WTC11 (cell line): Measurements from ENCODE around the gene PAPOLA. TPM values are rescaled to one million over a fixed set of nuclear protein-coding genes. Genes with fewer than 3 reads are reported as not detected.

ENCODE experiments used
- ATAC-seq: fragments of 200-7000 bp; cut with Tn5 transposase; 2 replicates; pipeline ENCODE4 v1.10.0; 2021; ENCODE audit warnings: mild to moderate bottlenecking, moderate library complexity
- CTCF ChIA-PET: fragments of 300-600 bp; sonication (Branson Sonifier 250); formaldehyde crosslinking; loops from one replicate; lab custom pipeline; 2021; ENCODE audit warnings: antibody characterized with exemption; lab: Charles Lee
- POLR2A ChIA-PET: fragments of 350-600 bp; sonication (Branson Sonifier 250); formaldehyde crosslinking; loops from one replicate; lab custom pipeline; 2021; ENCODE audit warnings: antibody characterized with exemption; lab: Charles Lee
- DNase-seq: peaks from one replicate; pipeline ENCODE4 v3.0.0; 2021; ENCODE audit warnings: low spot score
- H3K27ac Mint-ChIP-seq: 2 replicates; pipeline ENCODE4 v1.8.0; 2021; ENCODE audit warnings: mixed read lengths
- H3K27me3 Mint-ChIP-seq: 2 replicates; pipeline ENCODE4 v1.8.0; 2021; ENCODE audit warnings: low read depth, mild to moderate bottlenecking, moderate library complexity, mixed read lengths
- H3K36me3 Mint-ChIP-seq: 2 replicates; pipeline ENCODE4 v1.8.0; 2021; ENCODE audit warnings: mixed read lengths
- H3K4me1 Mint-ChIP-seq: 2 replicates; pipeline ENCODE4 v1.8.0; 2022; ENCODE audit warnings: mixed read lengths
- H3K4me3 Mint-ChIP-seq: 2 replicates; pipeline ENCODE4 v1.8.0; 2021; ENCODE audit warnings: mild to moderate bottlenecking, moderate library complexity, mixed read lengths
- H3K9me3 Mint-ChIP-seq: 2 replicates; pipeline ENCODE4 v1.8.0; 2021; ENCODE audit warnings: mixed read lengths
- ELF4 ChIP-seq: sonication (generic); formaldehyde crosslinking; IDR thresholded peaks from 2 replicates; pipeline ENCODE4 v1.8.1; 2022; ENCODE audit warnings: low read depth, mild to moderate bottlenecking, moderate library complexity, missing genetic modification reagents
- ETV6 ChIP-seq: sonication (generic); formaldehyde crosslinking; IDR thresholded peaks from 2 replicates; pipeline ENCODE4 v1.8.1; 2022; ENCODE audit warnings: mild to moderate bottlenecking, missing genetic modification reagents
- FOXK1 ChIP-seq: sonication (generic); formaldehyde crosslinking; IDR thresholded peaks from 2 replicates; pipeline ENCODE4 v1.8.0; 2022; ENCODE audit warnings: mild to moderate bottlenecking, moderate library complexity, missing genetic modification reagents
- IRF1 ChIP-seq: sonication (generic); formaldehyde crosslinking; IDR thresholded peaks from 2 replicates; pipeline ENCODE4 v1.8.0; 2023; ENCODE audit warnings: missing genetic modification reagents
- MLX ChIP-seq: sonication (generic); formaldehyde crosslinking; IDR thresholded peaks from 2 replicates; pipeline ENCODE4 v1.8.1; 2023; ENCODE audit warnings: mild to moderate bottlenecking, missing genetic modification reagents, moderate library complexity
- OVOL2 ChIP-seq: fragments of 250-450 bp; sonication (Bioruptor Pico); IDR thresholded peaks from 2 replicates; pipeline ENCODE4 v1.9.0; 2021; ENCODE audit warnings: mild to moderate bottlenecking, borderline replicate concordance
- ZNF138 ChIP-seq: sonication (generic); formaldehyde crosslinking; conservative IDR thresholded peaks from 2 replicates; pipeline ENCODE4 v1.8.1; 2022; ENCODE audit warnings: mild to moderate bottlenecking, moderate library complexity, missing genetic modification reagents
- ZNF219 ChIP-seq: sonication (generic); formaldehyde crosslinking; IDR thresholded peaks from 2 replicates; pipeline ENCODE4 v1.8.0; 2023; ENCODE audit warnings: missing genetic modification reagents, mild to moderate bottlenecking, borderline replicate concordance
- ZNF263 ChIP-seq: sonication (generic); formaldehyde crosslinking; IDR thresholded peaks from 2 replicates; pipeline ENCODE4 v1.8.1; 2022; ENCODE audit warnings: low read depth, mild to moderate bottlenecking, moderate library complexity, missing genetic modification reagents
- ZNF532 ChIP-seq: fragments of 250-450 bp; sonication (Bioruptor Pico); IDR thresholded peaks from 2 replicates; pipeline ENCODE4 v1.9.0; 2021; ENCODE audit warnings: mild to moderate bottlenecking, borderline replicate concordance
- ZNF671 ChIP-seq: fragments of 250-450 bp; sonication (Bioruptor Pico); IDR thresholded peaks from 2 replicates; pipeline ENCODE4 v1.8.0; 2021; ENCODE audit warnings: mild to moderate bottlenecking
- total RNA-seq: library from RNA; stranded (reverse); gene quantifications from 3 replicates; pipeline ENCODE4 v1.2.3, GENCODE V29; 2021
- TF ChIP-seq, protein P1 (sequence below): sonication (generic); formaldehyde crosslinking; IDR thresholded peaks from 2 replicates; pipeline ENCODE4 v1.8.0; 2023; ENCODE audit warnings: missing genetic modification reagents, mild to moderate bottlenecking, borderline replicate concordance
- TF ChIP-seq, protein P2 (sequence below): sonication (generic); formaldehyde crosslinking; IDR thresholded peaks from 2 replicates; pipeline ENCODE4 v1.8.1; 2023; ENCODE audit warnings: mild to moderate bottlenecking, moderate library complexity, missing genetic modification reagents

PAPOLA gene
- total RNA-seq, 1 experiment from 2014 or later = 210 TPM

- TF ChIP-seq ZNF671 (CRISPR knock-in tag) (no peak), ZNF138 (CRISPR knock-in tag) (no peak), ELF4 (no peak), ZNF263 (CRISPR knock-in tag) (no peak), ETV6 (no peak), FOXK1 (no peak)
Measured at GRCh38 chr14:96598332-96598928, 96.2 kb downstream of the PAPOLA start (continued).

DNA sequence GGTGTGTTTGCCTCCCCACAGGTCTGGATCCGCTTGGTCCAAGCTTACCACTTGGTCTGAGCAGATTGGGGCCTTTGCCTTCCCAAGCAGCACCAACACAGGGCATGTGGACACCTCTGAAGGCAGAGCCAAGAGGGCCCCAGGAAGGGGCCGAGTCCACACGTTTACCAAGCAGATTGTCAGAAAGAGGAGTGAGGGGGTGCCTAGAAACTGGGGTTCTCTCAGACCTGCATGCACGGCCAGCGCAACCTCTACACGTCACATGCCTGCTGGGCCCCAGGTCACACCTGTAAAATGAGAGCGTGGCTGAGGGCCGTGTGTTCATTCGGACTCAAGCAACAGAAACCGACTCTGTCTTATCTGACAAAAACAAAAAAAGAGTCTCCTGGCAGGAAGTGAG is 96.9 kb downstream of the PAPOLA start:
- no peaks in the 10 kb centered on the region; the same call in 1 of the 2 replicates for H3K27me3 Mint-ChIP-seq
- TF ChIP-seq ZNF219 (CRISPR knock-in tag) = no peak
- no peak for TF ChIP-seq FOXK1
- TF ChIP-seq ZNF532 (CRISPR knock-in tag) = no peak
- no peak for TF ChIP-seq IRF1 (CRISPR knock-in tag)
- TF ChIP-seq, protein P1, sequence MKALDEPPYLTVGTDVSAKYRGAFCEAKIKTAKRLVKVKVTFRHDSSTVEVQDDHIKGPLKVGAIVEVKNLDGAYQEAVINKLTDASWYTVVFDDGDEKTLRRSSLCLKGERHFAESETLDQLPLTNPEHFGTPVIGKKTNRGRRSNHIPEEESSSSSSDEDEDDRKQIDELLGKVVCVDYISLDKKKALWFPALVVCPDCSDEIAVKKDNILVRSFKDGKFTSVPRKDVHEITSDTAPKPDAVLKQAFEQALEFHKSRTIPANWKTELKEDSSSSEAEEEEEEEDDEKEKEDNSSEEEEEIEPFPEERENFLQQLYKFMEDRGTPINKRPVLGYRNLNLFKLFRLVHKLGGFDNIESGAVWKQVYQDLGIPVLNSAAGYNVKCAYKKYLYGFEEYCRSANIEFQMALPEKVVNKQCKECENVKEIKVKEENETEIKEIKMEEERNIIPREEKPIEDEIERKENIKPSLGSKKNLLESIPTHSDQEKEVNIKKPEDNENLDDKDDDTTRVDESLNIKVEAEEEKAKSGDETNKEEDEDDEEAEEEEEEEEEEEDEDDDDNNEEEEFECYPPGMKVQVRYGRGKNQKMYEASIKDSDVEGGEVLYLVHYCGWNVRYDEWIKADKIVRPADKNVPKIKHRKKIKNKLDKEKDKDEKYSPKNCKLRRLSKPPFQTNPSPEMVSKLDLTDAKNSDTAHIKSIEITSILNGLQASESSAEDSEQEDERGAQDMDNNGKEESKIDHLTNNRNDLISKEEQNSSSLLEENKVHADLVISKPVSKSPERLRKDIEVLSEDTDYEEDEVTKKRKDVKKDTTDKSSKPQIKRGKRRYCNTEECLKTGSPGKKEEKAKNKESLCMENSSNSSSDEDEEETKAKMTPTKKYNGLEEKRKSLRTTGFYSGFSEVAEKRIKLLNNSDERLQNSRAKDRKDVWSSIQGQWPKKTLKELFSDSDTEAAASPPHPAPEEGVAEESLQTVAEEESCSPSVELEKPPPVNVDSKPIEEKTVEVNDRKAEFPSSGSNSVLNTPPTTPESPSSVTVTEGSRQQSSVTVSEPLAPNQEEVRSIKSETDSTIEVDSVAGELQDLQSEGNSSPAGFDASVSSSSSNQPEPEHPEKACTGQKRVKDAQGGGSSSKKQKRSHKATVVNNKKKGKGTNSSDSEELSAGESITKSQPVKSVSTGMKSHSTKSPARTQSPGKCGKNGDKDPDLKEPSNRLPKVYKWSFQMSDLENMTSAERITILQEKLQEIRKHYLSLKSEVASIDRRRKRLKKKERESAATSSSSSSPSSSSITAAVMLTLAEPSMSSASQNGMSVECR = no peak
- no peak for TF ChIP-seq MLX (CRISPR knock-in tag)
- TF ChIP-seq OVOL2 = no peak
- TF ChIP-seq, protein P2, sequence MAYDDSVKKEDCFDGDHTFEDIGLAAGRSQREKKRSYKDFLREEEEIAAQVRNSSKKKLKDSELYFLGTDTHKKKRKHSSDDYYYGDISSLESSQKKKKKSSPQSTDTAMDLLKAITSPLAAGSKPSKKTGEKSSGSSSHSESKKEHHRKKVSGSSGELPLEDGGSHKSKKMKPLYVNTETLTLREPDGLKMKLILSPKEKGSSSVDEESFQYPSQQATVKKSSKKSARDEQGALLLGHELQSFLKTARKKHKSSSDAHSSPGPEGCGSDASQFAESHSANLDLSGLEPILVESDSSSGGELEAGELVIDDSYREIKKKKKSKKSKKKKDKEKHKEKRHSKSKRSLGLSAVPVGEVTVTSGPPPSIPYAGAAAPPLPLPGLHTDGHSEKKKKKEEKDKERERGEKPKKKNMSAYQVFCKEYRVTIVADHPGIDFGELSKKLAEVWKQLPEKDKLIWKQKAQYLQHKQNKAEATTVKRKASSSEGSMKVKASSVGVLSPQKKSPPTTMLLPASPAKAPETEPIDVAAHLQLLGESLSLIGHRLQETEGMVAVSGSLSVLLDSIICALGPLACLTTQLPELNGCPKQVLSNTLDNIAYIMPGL (CRISPR knock-in tag) = no peak
- DNase-seq = no peak
- H3K36me3 Mint-ChIP-seq = no peaks in the 10 kb centered on the region
- H3K4me3 Mint-ChIP-seq = no peak overlapping the region
- ChIA-PET CTCF (interaction anchor here (0.6 kb wide), 1 partner anchor 142 kb away, joined by 4 read pairs; no protein-coding TSS in a partner anchor), POLR2A (no interaction called here)
- no peak overlapping the region for H3K27ac Mint-ChIP-seq
- H3K4me1 Mint-ChIP-seq = no peaks in the 10 kb centered on the region
- H3K9me3 Mint-ChIP-seq = peaks cover 11% of the 10 kb centered on the region
- ATAC-seq = no peak
